Kidney glomerular epithelial cell (primary cell): ENCODE results near the gene AREG.
"Not testable (repeated sequence)": the region's sequence is repeated elsewhere in the genome, so short reads cannot be mapped to it uniquely, and the experiment has no call there.

Experiments
- DNase-seq: peaks from one replicate; lab custom pipeline; 2025; lab: John Stamatoyannopoulos, UW

The AREG gene, protein sequence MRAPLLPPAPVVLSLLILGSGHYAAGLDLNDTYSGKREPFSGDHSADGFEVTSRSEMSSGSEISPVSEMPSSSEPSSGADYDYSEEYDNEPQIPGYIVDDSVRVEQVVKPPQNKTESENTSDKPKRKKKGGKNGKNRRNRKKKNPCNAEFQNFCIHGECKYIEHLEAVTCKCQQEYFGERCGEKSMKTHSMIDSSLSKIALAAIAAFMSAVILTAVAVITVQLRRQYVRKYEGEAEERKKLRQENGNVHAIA

GRCh38 chr4:74444891-74445642, at the start of gene AREG:
Gene AREG (plus strand): TSS chr4:74445136. CDS start chr4:74445346, 210 bp downstream.
- DNase-seq: peak; percentile 71

DNA sequence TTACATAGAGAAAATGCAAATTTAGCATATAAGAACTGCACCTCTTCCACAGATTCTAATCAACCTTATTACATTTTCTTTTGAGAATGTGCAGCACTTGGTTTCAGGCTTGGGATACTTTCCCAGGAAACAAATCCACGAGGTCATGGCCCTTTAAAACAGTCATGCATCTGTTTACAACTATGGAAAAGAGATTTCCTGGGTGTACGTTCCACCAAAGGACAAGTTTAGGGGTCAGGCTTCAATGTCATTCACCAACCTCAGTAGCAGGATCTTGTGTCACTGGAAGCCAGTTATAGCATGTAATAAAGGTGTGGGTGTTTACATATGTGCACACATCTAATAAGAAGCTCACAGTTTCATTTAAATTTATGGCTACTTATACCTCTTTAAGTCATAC, 49.3 kb upstream of the AREG start:
- DNase-seq: no peak

DNA sequence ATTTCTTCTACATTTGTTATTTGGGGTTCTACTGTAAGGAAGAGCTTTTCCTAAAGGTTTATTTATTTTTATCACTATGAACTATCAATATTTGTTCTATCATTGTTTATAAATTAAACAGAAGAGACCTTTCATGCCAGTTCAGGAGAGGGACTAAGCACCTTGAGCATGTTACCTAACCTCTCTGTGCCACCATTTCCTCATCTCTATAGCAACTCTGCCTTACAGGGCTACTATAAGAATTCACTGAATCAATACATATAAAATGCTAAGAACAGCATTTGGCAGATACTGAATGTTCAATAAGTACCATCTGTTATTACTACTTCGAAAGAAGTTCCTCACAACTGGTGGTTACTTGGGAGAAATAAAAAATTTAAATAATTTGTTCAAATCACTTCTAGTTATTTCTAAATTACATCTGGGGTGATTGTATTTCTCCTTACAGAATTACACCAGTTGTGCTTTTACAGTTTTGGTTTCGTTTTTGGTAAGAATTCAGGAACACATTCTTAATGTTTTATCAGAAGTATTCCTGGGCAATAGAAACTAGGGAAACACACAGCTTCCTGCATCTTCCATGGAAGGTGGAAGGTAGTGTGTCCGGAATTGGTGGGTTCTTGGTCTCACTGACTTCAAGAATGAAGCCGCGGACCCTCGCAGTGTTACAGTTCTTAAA, 47.0 kb upstream of the AREG start:
- DNase-seq: no peak

DNA sequence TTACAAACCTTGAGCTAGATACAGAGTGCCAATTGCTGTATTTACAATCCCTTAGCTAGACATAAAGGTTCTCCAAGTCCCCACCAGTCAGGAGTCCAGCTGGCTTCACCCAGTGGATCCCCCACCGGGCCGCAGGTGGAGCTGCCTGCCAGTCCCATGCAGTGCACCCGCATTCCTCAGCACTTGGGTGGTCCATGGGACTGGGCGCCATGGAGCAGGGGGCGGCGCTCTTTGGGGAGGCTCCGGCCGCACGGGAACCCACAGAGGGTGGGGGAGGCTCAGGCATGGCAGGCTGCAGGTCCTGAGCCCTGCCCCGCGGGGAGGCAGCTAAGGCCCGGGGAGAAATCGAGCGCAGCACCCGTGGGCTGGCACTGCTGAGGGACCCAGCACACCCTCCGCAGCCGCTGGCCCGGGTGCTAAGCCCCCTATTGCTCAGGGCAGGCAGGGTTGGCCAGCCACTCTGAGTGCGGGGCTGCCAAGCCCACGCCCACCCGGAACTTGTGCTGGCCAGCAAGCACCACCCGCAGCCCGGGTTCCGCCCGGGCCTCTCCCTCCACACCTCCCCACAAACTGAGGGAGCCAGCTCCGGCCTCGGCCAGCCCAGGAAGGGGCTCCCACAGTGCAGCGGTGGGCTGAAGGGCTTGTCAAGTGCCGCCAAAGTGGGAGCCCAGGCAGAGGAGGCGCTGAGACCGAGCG, 45.9 kb upstream of the AREG start:
- DNase-seq: not testable (repeated sequence)

GRCh38 chr4:74400395-74400794, 44.5 kb upstream of the AREG start:
- no peak for DNase-seq

DNA sequence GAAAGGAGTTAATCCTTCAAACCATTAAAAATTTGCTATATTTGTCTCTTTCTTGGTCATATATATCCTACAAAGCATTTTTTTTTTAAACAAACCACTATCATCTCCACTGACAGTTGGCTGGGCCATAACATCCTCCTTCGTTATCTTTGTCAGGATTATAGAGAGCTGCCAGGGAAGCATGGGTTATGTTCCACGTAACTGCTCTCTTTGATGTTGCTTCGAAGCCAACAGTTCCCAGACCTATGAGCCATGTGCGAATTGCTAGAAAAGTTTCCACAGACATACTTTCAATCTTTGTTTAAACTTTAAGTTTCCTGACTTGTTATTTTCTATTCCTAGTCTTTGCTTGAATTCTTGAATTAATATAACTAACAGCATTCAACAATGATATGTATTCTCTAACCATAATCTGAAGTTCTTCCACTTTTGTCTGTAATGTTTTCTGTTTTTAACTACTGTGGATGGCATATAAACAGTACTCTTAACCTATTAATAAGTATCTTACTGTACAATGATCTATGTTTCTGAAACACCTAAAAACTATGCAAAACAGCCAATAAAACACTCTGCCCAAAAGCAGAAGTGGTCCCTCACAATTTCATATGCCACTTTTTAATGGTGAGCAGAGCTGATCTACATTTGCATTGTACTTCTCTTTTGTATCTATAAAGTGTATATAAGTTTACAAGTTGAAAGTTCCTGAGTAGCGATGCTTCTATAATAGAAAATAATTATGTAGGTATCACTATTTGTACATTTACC, 42.1 kb upstream of the AREG start:
- no peak for DNase-seq

DNA sequence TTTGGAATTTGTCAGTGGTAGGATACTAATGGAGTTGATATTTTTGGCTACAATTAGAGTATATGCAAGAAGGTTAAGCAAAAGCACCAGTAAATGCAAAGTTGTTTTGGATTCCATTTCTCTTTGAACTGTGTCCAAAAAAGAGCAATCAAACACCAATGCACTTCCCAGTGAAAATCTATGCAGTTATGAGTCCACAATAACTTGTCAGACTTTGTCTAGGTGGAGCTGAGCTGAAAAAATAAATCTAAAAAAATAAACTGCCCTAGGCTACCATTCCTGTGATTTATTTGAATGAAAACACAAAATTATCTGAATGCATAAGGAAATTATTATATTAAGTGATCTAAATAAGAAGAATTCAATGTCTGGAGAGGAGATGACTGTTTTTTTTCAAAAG, 37.0 kb upstream of the AREG start:
- no peak for DNase-seq

DNA sequence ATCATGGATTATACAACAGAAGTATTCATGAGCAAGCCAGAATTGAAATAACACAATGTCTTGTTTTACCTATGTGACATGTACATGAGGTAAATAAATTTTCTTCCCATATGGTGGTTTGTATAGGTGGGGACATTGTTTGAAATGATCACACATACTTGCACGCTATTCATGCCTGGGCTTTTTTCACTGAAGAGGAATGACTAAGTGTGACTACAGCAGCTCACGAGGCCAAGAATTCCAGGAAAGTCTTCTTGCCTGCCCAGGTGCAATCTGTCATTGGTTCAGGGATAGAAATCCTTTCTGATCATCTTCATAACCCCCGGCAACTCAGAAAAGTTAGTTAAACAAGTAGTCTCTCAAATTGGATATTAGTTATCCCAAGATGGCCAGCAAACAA, 36.3 kb upstream of the AREG start:
- DNase-seq: no peak

GRCh38 chr4:74410272-74410671, 34.7 kb upstream of the AREG start:
- no peak for DNase-seq

DNA sequence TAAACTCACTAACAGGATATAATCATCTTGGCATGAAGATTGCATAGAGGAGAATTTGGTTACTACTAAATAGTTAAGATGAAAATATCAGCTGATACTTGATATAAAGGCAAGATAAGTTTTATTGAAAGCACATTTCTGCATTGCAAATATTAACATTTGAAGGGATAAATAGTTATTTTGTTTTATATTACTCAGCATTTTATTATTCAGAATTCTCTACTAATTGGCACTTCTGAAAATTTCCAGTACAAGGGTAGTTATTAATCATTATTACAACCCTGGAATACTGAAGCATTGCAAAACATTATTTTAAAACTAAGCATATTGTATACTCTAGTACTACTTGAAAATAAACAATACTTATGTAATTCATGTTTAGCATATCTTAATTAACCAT, 32.7 kb upstream of the AREG start:
- DNase-seq: no peak

GRCh38 chr4:74413265-74413664, 31.7 kb upstream of the AREG start:
- no peak for DNase-seq

DNA sequence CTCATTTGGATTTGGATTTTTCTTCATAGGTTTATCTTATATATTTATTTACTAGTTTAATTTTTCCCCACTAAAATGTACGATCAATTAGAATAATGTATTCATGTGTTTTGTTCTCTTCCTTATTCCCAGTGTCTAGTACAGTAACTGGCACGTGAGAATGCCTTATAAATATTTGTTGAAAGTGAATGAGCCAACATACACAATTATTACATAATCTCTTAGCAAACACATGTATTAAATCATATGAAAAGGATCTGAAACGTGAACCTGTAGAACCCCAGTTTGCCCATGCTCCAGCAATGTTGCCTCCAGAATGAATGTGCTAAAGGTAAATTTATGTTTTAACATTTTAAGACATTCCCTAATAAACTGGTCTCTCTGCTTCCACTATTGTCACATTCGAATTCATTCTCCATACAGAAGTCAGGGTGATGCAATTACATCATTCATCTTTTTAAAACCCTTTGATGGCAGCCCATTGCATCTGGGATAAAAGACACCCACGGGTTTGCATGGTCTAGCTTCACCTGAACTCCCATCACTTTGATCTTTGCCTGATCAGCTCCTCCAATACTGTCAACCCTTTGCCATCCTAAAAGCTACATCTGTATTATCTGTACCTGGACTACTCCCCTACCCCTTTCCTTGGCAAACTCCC, 30.7 kb upstream of the AREG start:
- no peak for DNase-seq

DNA sequence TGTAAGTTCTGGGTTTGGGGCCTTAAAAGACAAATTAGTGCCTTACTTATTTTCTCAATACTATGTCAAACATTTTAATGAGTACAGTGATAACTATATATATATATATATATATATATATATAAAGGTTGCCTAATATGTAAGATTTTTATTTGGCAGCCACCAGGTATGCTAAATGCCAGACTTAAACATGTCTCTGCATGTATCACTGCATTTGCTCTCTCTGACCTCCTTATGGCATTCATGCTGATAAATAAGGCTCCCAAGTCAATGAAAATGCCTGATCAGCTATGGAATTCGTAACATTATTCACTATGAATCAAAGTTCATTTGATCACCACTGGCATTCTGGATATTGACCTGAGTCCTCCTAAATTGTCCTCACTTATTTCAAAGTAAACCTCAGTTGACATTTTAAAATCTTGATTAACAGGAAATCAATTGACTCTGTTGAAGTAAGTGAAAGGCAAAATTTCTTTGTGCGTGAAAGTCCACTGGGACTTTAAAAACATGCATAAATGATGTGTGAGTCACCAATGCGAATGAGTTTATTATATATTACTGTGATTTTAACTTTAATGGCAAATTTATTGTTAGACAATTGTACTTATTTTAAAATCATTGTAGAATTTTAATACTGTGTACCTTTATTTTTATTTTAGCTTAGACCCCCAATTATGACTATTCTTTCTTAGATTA, 29.2 kb upstream of the AREG start:
- no peak for DNase-seq

GRCh38 chr4:74418063-74418670, 26.8 kb upstream of the AREG start:
- peak; percentile 44 for DNase-seq

DNA sequence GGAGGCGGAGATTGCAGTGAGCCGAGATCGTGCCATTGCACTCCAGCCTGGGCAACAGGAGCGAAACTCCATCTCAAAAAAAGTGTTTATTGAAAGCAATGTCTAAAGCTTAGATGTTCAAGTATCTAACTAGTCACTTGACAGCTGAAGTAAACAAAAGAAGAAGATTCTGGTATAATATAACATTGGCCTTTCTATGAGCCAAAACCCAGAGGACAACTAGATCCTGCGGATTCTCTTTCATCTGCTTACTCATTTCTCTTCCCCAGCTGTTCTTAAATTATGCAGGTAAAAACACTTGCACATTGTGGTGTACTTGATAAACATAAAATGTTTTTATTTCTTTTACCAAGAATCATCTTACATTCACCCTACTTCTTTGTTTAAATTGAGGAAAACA, 24.1 kb upstream of the AREG start:
- DNase-seq: no peak

- DNase-seq: no peak
These were observed 21.8 kb upstream of the AREG start for GRCh38 chr4:74423104-74423503.

GRCh38 chr4:74424111-74424510, 20.8 kb upstream of the AREG start:
- DNase-seq: no peak

DNA sequence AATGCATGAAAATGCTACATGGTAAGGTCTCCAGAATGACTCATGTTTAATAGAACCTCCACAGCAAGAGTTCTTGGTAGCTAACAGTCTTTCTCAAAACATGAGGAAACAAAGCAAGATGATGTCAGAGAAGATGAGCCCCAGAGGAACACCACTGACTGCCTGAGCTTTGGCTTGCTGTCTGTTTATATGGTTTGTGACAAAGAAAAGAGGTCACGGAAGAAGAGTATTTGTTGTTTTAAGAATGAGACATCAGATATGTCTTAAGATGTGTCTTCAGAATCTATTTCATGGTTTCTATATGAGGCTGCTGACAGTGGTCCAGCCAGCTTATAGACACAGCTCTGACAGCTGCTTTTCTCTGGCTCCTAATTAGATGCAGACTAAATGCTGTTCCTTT, 18.8 kb upstream of the AREG start:
- no peak for DNase-seq

- no peak for DNase-seq
These were observed 16.7 kb upstream of the AREG start for GRCh38 chr4:74428276-74428675.

DNA sequence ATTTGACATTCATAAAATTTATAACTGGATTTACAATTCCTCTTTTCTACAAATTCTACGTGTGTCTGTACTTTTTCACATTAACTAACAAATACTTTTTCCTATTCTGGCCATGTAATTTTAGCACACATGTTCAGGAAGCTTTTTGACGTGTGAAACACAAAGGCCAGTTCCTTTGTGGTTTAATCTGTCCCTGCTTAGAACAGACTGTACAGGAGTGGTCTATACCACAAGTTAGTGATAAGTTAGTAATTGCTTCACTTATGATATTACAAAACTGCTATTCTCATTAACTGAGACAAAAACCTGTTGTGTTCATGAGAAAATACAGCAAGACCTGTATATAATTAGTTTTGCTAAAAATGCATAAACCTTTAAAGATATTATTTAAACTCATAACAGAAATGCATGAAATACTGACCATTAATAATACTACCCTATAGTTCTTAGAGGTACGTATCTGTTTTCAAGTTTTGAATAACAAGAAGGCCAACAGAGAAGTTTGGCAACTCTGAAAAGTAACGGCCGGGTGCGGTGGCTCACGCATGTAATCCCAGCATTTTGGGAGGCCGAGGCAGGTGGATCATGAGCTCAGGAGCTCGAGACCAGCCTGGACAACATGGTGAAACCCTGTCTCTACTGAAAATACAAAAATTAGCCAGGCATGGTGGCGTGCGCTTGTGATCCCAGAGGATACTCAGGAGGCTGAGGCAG, 13.7 kb upstream of the AREG start:
- DNase-seq: no peak
